IPS DF 19.7 (cell line): ENCODE data around the gene SLMAP.
A peak's percentile ranks its signal among the peaks of the same experiment; 100 is the strongest.

Experiments used
- DNase-seq: peaks from one replicate; pipeline ENCODE4 v3.0.0-alpha.2; 2013; ENCODE audit warnings: low read depth, low spot score

The SLMAP gene

GRCh38 chr3:57942872-57943283, 186.8 kb downstream of the SLMAP start:
- DNase-seq = no peak

GRCh38 chr3:57943525-57944495, 187.7 kb downstream of the SLMAP start:
- no peak for DNase-seq

- no peak for DNase-seq
Observed at GRCh38 chr3:57946970-57947381, 190.9 kb downstream of the SLMAP start.

- DNase-seq = no peak
Observed at GRCh38 chr3:57948080-57948671, 192.1 kb downstream of the SLMAP start.

- DNase-seq = no peak
Observed at GRCh38 chr3:57948781-57949242, 192.7 kb downstream of the SLMAP start.

GRCh38 chr3:57949344-57949743, 193.2 kb downstream of the SLMAP start:
- DNase-seq = no peak

- no peak for DNase-seq
Observed at GRCh38 chr3:57949785-57950615, 193.9 kb downstream of the SLMAP start.

- no peak for DNase-seq
Observed at GRCh38 chr3:57951066-57951882, 195.2 kb downstream of the SLMAP start.

GRCh38 chr3:57952208-57952631, 196.1 kb downstream of the SLMAP start:
- DNase-seq = peak; percentile 86

GRCh38 chr3:57952651-57953050, 196.5 kb downstream of the SLMAP start:
- DNase-seq = no peak

- no peak for DNase-seq
Observed at GRCh38 chr3:57953576-57953975, 197.5 kb downstream of the SLMAP start.

- no peak for DNase-seq
Observed at GRCh38 chr3:57956119-57956832, 200.2 kb downstream of the SLMAP start.

GRCh38 chr3:57956833-57957174, 200.7 kb downstream of the SLMAP start:
- DNase-seq = no peak

GRCh38 chr3:57957824-57958223, 201.7 kb downstream of the SLMAP start:
- no peak for DNase-seq

GRCh38 chr3:57958642-57959422, 202.7 kb downstream of the SLMAP start:
- DNase-seq = no peak

GRCh38 chr3:57959423-57960173, 203.5 kb downstream of the SLMAP start:
- peak; percentile 68 for DNase-seq

- DNase-seq = no peak
Observed at GRCh38 chr3:57960174-57960505, 204.0 kb downstream of the SLMAP start.

GRCh38 chr3:57961177-57961827, 205.2 kb downstream of the SLMAP start:
- DNase-seq = no peak
